ENCODE results near the gene LY9.

- no peak for TF ChIP-seq EZH2 (IDR thresholded peaks at IDR 0.05; ENCODE audit: borderline replicate concordance, low read depth, low read length, poor library complexity, severe bottlenecking)
- TF ChIP-seq CTCF (conservative IDR thresholded peaks at IDR 0.05; ENCODE audit: low read depth, low read length), result no peak
These were observed 63.2 kb downstream of the LY9 start for GRCh38 chr1:160859166-160859565.
